Dendritic cell treated with granulocyte-macrophage colony-stimulating factor and Interleukin-4, amounts not matched to agents 40 ng/mL and 50 ng/mL, for 4 days (primary cell): Measurements from ENCODE around the gene HOXD12.

ENCODE experiments used
- H3K27ac Mint-ChIP-seq: one replicate; pipeline ENCODE4 v1.8.0; 2022; ENCODE audit warnings: mild to moderate bottlenecking, mixed read lengths
- H3K27me3 Mint-ChIP-seq: one replicate; pipeline ENCODE4 v1.8.0; 2022; ENCODE audit warnings: mild to moderate bottlenecking, mixed read lengths
- H3K36me3 Mint-ChIP-seq: one replicate; pipeline ENCODE4 v1.8.0; 2022; ENCODE audit warnings: low read depth, mixed read lengths
- H3K4me1 Mint-ChIP-seq: one replicate; pipeline ENCODE4 v1.8.0; 2022; ENCODE audit warnings: low read depth, mixed read lengths
- H3K4me3 Mint-ChIP-seq: one replicate; pipeline ENCODE4 v1.8.0; 2022; ENCODE audit warnings: mild to moderate bottlenecking, moderate library complexity, mixed read lengths
- H3K9me3 Mint-ChIP-seq: one replicate; pipeline ENCODE4 v1.8.0; 2022; ENCODE audit warnings: mixed read lengths
- intact Hi-C: fragments of 100-400 bp; cut with micrococcal nuclease; formaldehyde crosslinking; loops from one replicate; pipeline ENCODE4 v1.15.0; 2022

The HOXD12 gene

DNA sequence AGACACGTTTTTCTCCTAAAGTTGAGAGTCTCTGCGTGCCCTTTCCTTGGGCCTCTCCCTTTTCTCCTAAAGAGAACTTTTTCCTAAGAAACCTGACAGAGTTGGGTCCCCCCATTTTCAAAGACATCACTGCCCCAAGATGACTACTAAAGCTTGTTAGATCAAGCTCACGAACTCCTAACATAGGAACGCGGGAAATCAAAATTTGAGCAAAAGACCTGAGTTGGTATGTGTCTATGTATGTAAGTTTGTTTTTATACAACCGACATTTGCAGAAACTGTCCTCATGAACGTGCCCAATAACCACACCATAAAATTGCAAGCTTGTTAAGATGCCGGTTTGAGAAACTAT is 5.7 kb upstream of the HOXD12 start:
- Mint-ChIP-seq H3K4me1 (peaks cover 46% of the 10 kb centered on the region), H3K4me3 (no peak overlapping the region), H3K27me3 (peaks cover 94% of the 10 kb centered on the region), H3K27ac (no peak overlapping the region), H3K9me3 (no peaks in the 10 kb centered on the region), H3K36me3 (no peaks in the 10 kb centered on the region)
- intact Hi-C loops: loop anchor here (10.0 kb wide), 1 partner anchor 89 kb away; the partner anchor contains the start of gene LNPK

DNA sequence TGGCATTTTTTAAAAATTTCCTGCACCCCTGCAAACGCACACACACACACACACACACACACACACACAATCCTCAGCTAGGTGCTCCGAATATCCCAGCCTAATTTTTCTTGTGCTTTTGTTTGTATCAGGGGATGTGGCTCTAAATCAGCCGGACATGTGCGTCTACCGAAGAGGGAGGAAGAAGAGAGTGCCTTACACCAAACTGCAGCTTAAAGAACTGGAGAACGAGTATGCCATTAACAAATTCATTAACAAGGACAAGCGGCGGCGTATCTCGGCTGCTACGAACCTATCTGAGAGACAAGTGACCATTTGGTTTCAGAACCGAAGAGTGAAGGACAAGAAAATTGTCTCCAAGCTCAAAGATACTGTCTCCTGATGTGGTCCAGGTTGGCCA is 5.2 kb upstream of the HOXD12 start:
- Mint-ChIP-seq H3K36me3 (no peaks in the 10 kb centered on the region), H3K4me1 (peaks cover 46% of the 10 kb centered on the region), H3K4me3 (no peak overlapping the region), H3K9me3 (no peaks in the 10 kb centered on the region), H3K27me3 (peaks cover 94% of the 10 kb centered on the region), H3K27ac (no peak overlapping the region)
- intact Hi-C loops: loop anchor here (10.0 kb wide), 1 partner anchor 90 kb away; the partner anchor contains the start of gene LNPK

DNA sequence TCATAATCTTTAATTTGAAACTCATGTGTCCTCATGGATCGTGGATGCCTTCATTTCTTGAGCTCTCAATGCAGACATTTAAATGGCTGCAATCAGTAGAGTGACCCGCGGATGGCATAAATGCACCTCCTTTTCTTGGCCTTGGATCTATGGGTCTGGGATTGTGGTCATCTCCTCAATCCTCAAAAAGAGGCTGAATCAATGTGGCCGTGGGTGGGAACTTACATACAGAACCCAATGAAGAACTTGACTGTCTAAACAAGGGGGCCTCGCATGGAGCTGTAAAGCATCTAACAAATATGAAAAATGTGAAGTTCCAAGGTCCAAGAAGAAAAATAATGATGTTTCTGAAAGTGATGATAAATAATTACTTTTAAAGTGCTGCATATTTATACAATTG is 4.2 kb upstream of the HOXD12 start:
- Mint-ChIP-seq H3K4me1 (peaks cover 46% of the 10 kb centered on the region), H3K9me3 (no peaks in the 10 kb centered on the region), H3K4me3 (no peak overlapping the region), H3K27ac (no peak overlapping the region), H3K27me3 (peaks cover 94% of the 10 kb centered on the region), H3K36me3 (no peaks in the 10 kb centered on the region)
- intact Hi-C loops: loop anchor here (10.0 kb wide), 1 partner anchor 91 kb away; the partner anchor contains the start of gene LNPK

DNA sequence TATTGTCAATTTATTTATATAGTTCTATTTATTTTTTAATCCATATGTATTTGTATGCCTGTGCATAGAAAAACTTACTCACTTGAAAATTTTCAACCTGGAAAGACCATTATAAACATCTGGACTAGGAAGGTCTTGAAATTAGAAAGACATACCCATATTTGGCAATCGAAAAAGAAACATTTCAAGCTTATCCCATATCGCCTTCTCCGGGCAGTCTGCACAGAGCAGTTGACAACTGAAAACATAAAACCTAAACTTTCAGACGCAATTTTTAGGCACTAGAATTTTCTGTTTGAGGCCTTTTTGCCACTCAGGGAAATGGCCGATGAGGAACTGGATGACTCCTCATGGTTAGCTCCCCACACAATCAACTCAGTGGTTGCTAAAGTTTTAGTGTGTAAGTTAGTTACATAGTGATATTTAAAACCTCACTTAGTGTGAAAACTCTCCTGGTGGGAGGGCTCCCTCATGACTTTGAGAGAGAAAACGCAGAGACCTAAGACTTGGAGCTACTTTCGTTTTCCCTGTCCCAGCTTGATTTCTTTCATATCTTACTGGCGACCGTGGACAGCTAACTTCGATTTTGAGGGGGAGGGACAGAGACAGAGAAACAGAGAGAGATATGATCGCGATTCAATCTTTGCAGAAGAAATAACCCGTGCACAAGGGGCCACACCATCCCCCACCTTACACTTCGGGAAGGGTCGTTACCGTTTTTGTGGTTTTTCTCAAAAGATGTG is 3.2 kb upstream of the HOXD12 start:
- Mint-ChIP-seq H3K27ac (no peak overlapping the region), H3K9me3 (no peaks in the 10 kb centered on the region), H3K4me1 (peaks cover 39% of the 10 kb centered on the region), H3K36me3 (no peaks in the 10 kb centered on the region), H3K4me3 (peak overlapping the region; percentile 71), H3K27me3 (peaks cover 94% of the 10 kb centered on the region)
- intact Hi-C loops: loop anchor here (2.0 to 10.0 kb wide), 2 partner anchors 92 to 730 kb away; partner anchors contain the start of gene LNPK

DNA sequence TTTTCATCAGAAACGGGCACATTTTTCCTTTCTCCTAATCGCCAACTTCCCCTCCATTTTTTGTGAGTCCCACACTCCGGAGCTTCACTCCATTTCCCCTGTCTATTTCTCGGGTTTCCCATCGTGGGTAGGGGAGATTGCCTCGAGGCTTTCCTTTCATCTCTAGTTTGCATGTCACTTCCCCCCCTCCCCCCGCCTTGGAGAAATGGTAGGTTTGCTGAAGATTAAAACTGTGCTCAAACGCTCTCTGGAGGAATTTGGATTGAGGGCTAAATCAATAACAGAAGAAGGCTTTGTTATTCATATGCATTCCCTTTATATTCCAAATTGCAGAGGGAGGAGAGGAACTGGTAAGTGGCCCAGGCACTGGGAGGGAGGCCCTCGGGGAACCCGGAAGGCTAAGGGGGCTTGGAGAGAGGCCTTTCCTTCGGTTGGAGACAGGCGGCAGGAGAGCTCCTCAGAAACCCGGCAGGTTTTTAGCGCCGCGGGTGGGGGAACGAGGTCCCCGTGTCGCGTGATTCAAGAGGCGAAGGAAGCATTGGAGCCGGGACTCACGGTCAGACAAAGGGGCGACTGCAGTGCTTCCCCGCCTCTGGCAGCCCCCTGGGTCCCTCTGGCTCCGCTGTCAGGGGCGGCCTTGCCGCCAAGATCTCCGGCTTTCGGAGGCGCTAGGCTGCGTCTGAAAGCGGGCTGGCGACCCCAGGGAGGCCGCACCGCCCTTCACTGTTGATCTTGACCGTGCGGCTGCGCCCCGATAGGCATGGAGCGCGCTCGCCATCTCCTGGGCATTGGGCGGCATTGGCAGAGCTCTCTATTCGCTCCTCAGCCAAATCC is 2.4 kb upstream of the HOXD12 start:
- Mint-ChIP-seq H3K9me3 (no peaks in the 10 kb centered on the region), H3K4me1 (peaks cover 31% of the 10 kb centered on the region), H3K27me3 (peaks cover 94% of the 10 kb centered on the region), H3K36me3 (no peaks in the 10 kb centered on the region), H3K4me3 (peak overlapping the region; percentile 71), H3K27ac (no peak overlapping the region)
- intact Hi-C loops: loop anchor here (1.0 to 10.0 kb wide), 4 partner anchors 92 to 846 kb away; partner anchors contain the start of gene LNPK

DNA sequence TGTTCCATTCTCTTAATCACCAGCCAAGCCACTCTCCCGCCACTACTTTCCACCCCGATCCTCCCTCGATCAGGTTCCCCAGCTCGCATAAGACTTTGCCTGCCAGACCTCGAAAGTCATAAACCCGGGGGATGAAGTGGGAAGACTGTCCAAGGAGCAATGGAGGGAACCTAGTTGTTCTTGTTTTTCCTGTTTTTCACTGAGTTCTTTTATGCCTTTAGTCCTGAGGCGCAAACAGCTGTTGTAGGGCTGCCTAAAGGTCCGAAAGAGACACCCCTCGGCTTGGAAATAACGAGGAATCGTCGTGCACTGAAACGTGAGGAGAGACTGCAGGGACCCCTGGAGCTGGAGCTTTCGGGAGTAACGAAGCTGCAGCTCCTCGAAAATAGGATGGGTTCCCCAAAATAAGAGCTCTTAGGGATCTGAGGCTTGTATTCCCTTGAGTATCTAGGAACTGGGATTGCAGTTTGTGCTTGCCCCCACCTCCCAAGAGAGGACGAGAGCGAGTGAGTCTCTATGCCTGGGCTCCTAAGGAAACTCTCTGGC is 1.7 kb upstream of the HOXD12 start:
- intact Hi-C loops: loop anchor here (1.0 to 10.0 kb wide), 4 partner anchors 93 to 847 kb away; partner anchors contain the start of gene LNPK
- H3K4me1 Mint-ChIP-seq: peaks cover 26% of the 10 kb centered on the region
- no peak overlapping the region for H3K4me3 Mint-ChIP-seq
- no peaks in the 10 kb centered on the region for H3K36me3 Mint-ChIP-seq
- H3K27ac Mint-ChIP-seq: no peak overlapping the region
- no peaks in the 10 kb centered on the region for H3K9me3 Mint-ChIP-seq
- peaks cover 99% of the 10 kb centered on the region for H3K27me3 Mint-ChIP-seq

DNA sequence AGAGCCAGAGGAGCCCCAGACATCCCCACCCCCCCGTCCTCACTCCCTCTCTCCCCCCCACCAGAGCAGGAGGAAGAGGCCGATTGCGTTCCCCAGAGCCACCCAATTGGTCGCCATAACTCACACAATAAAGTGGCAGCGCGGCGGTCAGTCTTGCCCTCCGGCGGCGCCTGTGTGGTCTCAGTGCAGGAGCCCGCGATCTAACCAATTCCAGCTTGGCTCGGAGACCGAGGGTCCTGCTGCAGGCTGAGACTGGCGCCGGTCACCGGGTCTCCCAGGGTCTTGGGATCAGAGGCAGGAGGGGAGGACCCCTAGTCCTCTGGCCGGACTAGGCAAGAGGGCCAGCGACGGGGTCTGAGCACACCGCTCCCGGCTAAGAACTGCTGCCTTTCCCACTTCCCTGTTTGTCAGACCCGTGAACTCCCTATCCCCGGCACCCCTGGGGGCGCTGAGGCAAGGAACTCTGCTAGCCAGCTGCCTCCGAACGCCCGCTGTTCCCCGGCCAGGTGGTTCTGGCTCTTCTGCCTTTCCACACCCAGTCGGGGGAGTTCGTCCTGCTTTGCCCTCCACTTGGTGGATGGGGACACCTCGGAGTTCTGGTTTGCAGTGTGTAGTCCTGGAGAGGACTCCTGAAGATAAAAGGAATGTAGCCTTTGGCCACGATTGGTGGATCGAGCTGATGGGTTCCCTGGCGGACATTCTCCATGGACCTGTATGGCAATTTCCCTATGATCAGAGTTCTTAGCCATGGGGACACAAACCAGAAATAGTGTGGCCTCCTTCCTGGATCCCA is 1.0 kb upstream of the HOXD12 start:
- Mint-ChIP-seq H3K27me3 (peaks cover 96% of the 10 kb centered on the region), H3K36me3 (no peaks in the 10 kb centered on the region), H3K4me1 (peaks cover 19% of the 10 kb centered on the region), H3K27ac (no peak overlapping the region), H3K4me3 (no peak overlapping the region), H3K9me3 (no peaks in the 10 kb centered on the region)
- intact Hi-C loops: loop anchor here (10.0 kb wide), 1 partner anchor 94 kb away; the partner anchor contains the start of gene LNPK

DNA sequence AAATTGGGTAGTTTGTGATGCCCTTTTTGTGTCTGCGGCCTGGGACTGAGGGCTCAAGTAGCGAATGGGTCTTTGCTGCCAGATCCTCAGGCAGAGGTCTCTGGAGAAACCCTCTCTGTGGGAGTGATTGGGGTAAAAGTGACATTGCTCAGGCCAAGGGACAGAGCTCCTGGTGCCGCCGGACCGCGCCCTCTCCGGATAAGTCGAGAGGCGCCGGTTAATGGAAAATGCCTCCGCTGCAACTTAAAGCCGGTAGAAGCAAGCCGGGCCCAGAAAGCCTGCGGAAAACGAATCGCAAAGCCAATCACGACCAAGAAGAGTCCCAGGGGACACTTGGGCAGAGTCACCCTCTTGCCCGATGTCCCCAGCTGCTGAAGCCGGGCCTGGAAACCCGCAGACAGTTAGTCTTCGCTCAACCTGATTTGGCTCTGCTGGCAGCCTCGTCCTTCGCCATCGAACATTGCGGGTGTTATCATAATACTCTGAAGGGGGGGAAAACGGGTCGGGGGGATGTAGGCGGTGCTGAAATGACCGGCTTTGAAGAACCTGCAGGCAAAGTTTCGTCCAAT is 352 bp upstream of the HOXD12 start:
- no peak overlapping the region for H3K4me3 Mint-ChIP-seq
- H3K9me3 Mint-ChIP-seq: no peaks in the 10 kb centered on the region
- no peak overlapping the region for H3K27ac Mint-ChIP-seq
- H3K27me3 Mint-ChIP-seq: peaks cover 96% of the 10 kb centered on the region
- no peaks in the 10 kb centered on the region for H3K36me3 Mint-ChIP-seq
- peaks cover 17% of the 10 kb centered on the region for H3K4me1 Mint-ChIP-seq
- intact Hi-C loops: loop anchor here (10.0 kb wide), 1 partner anchor 94 kb away; the partner anchor contains the start of gene LNPK

DNA sequence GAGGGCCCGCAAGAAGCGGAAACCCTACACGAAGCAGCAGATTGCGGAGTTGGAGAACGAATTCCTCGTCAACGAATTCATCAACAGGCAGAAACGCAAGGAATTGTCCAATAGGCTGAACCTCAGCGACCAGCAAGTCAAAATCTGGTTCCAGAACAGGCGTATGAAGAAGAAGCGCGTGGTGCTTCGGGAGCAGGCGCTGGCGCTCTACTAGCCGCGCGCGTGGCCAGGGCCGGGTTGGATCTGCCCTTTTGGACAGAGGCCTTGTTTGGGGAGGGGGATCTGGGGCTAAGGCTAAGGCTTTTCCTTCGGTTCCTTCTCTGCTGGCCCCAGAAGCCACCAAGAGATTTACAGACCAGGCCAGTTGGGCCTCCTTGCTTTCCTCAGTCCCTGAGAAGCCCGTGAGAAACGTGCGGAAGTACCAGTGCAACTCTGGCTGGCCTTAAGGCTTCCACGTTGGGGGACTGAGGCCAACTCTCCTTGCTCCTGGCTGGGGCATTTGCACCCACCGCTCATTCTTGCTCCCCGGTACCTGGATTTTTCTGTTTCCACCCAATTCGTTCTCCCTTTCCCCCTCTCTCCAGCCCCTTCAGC is 1.0 kb downstream of the HOXD12 start:
- no peaks in the 10 kb centered on the region for H3K9me3 Mint-ChIP-seq
- intact Hi-C loops: no loop called here
- H3K27me3 Mint-ChIP-seq: peaks cover 96% of the 10 kb centered on the region
- no peak overlapping the region for H3K4me3 Mint-ChIP-seq
- peaks cover 30% of the 10 kb centered on the region for H3K4me1 Mint-ChIP-seq
- H3K36me3 Mint-ChIP-seq: no peaks in the 10 kb centered on the region
- no peak overlapping the region for H3K27ac Mint-ChIP-seq

DNA sequence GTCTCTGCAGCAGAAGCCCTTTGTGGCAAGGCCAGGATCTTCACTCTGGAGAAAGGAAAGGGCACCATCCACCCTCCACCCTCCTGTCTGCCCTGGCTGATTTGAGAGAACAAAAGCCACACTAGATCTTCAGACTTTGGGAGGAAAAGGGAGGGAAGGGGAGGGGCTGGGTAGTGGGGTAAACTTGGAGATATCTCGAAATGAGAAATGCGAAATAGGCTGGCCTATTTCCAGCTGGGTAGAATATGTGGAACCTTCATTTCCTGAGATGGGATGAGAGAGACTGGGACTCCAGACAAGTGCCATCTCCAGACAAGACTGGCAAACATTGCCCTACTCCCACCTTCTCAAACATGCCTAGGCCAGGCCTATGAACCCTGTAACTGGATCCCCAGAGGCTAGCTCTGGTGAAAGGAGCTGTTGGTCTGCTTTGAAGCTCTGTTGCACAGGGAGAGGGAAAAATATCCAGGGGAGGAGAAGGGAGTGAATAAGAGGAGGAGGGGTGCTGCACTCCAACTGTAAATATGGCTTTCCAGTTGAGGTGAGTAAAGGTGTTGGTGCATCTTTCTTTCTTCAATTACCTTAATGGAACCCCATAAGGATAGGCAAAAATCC is 1.7 kb downstream of the HOXD12 start:
- Mint-ChIP-seq H3K36me3 (no peaks in the 10 kb centered on the region), H3K27me3 (peaks cover 98% of the 10 kb centered on the region), H3K27ac (no peak overlapping the region), H3K4me1 (peaks cover 36% of the 10 kb centered on the region), H3K4me3 (no peak overlapping the region), H3K9me3 (no peaks in the 10 kb centered on the region)
- intact Hi-C loops: no loop called here

DNA sequence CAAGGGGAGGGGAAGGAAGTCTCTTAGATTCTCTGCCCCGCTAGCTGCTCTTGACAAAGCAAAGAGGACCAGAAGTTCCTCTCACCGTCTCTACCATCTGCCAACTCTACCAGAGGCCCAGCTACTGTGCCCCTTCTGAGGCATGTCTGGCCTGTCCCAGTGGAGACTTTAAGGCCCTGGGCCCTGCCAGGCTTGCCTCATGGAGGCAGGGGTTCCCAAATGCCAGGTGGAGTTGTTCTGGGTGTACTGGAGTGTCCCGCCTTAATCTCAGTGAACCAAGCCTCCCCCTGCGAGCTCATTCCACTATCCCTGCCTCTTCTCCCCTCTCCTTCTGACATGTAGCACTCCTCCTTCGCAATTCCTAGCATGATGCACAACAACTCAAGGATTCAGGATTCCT is 2.2 kb downstream of the HOXD12 start:
- Mint-ChIP-seq H3K36me3 (no peaks in the 10 kb centered on the region), H3K4me1 (peaks cover 34% of the 10 kb centered on the region), H3K27ac (no peak overlapping the region), H3K9me3 (no peaks in the 10 kb centered on the region), H3K27me3 (peaks cover 95% of the 10 kb centered on the region), H3K4me3 (no peak overlapping the region)
- intact Hi-C loops: no loop called here

DNA sequence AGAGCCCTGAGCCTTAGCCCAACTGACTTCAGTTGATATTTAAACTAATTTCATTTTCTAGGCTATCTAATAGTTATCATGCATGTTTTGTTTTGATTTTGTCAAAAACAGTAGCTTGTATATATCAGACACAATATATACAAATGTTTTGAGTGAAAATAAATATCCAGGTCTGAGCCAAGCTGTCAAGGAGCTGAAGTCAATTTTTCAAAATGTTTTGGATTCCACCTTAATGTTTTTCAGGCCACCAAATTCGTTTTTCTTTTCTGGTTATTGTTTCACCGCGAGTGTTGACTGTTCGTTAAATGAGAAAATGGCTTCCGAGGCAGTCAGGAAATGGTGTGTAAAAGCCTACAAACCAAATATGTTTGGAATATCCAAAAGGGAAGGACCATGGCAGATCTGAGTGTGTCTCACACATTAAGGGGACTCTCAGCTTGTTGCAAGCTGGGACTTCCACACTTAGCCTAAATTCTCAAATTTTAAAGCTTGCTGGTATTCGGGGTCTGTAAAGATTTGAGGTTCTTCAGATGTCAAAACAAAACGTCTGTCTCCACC is 2.8 kb downstream of the HOXD12 start:
- Mint-ChIP-seq H3K27me3 (peaks cover 94% of the 10 kb centered on the region), H3K4me1 (peaks cover 32% of the 10 kb centered on the region), H3K36me3 (no peaks in the 10 kb centered on the region), H3K27ac (no peak overlapping the region), H3K9me3 (no peaks in the 10 kb centered on the region), H3K4me3 (no peak overlapping the region)
- intact Hi-C loops: no loop called here
